H1 (cell line): ENCODE results near the gene ACKR2. TPM values are rescaled to one million over a fixed set of nuclear protein-coding genes. Genes with fewer than 3 reads are reported as not detected.

ENCODE experiments used
- CTCF ChIA-PET: fragments of 300-600 bp; sonication (Branson Sonifier 250); formaldehyde crosslinking; loops from one replicate; lab custom pipeline; 2021; ENCODE audit not compliant: partially characterized antibody; lab: Charles Lee
- POLR2A ChIA-PET: fragments of 300-600 bp; sonication (Branson Sonifier 250); formaldehyde crosslinking; loops from one replicate; lab custom pipeline; 2021; ENCODE audit warnings: inconsistent platforms; ENCODE audit not compliant: partially characterized antibody; lab: Charles Lee
- DNase-seq, 2 experiments: peaks; one replicate each; pipeline versions ENCODE4 v3.0.0 to v3.0.0-alpha.2; 2010 to 2022; ENCODE audit warnings: low spot score in 2 of 2, low read depth in 1 of 2, mixed read lengths in 1 of 2
- FAIRE-seq: peaks from 2 replicates; lab custom pipeline; 2011; peaks lifted over from hg19 to GRCh38; lab: Jason Lieb, UNC
- H2AFZ ChIP-seq: 2 replicates; pipeline ENCODE4 v1.8.1; 2012; ENCODE audit warnings: low read length, inconsistent platforms
- H2AK5ac ChIP-seq: 2 replicates; pipeline ENCODE4 v1.6.1; 2013; ENCODE audit warnings: low read depth, low read length
- H2BK120ac ChIP-seq: replicated peaks from 2 replicates; pipeline ENCODE3; 2013; ENCODE audit warnings: low read depth, low read length, inconsistent platforms
- H2BK12ac ChIP-seq: 2 replicates; pipeline ENCODE4 v1.6.1; 2013; ENCODE audit warnings: low read depth, low read length
- H2BK15ac ChIP-seq: 2 replicates; pipeline ENCODE4 v1.6.1; 2013; ENCODE audit warnings: low read length
- H2BK20ac ChIP-seq: 2 replicates; pipeline ENCODE4 v1.6.1; 2013; ENCODE audit warnings: low read length
- H2BK5ac ChIP-seq: 2 replicates; pipeline ENCODE4 v1.6.1; 2013; ENCODE audit warnings: low read depth, low read length
- H3K14ac ChIP-seq: 2 replicates; pipeline ENCODE4 v1.6.1; 2013; ENCODE audit warnings: inconsistent platforms; ENCODE audit not compliant: insufficient read length
- H3K18ac ChIP-seq: 2 replicates; pipeline ENCODE4 v1.6.1; 2013; ENCODE audit warnings: low read length; ENCODE audit errors: extremely low read depth
- H3K23ac ChIP-seq: 2 replicates; pipeline ENCODE4 v1.6.1; 2013; ENCODE audit warnings: inconsistent platforms; ENCODE audit not compliant: insufficient read length
- H3K23me2 ChIP-seq: 2 replicates; pipeline ENCODE4 v1.6.1; 2013; ENCODE audit warnings: low read depth, low read length
- H3K27ac ChIP-seq: 2 replicates; pipeline ENCODE4 v1.6.1; 2011; ENCODE audit warnings: low read depth, low read length, inconsistent platforms
- H3K27me3 ChIP-seq, 4 experiments: replicated peaks in 1 of 4; 1 replicate in 1 of 4; 2 replicates in 3 of 4; pipeline versions ENCODE4 v1.6.1 to v1.8.1; 2011 to 2013; ENCODE audit warnings: low read length in 3 of 4, mild to moderate bottlenecking in 3 of 4, inconsistent platforms in 2 of 4, mixed read lengths in 2 of 4, moderate library complexity in 1 of 4; ENCODE audit not compliant: control insufficient read depth in 3 of 4, insufficient read depth in 3 of 4; ENCODE audit errors: extremely low read depth in 1 of 4
- H3K36me3 ChIP-seq, 4 experiments: 2 replicates each; pipeline versions ENCODE4 v1.6.1 to v1.8.1; 2011 to 2013; ENCODE audit warnings: mild to moderate bottlenecking in 4 of 4, low read length in 3 of 4, moderate library complexity in 2 of 4, control low read depth in 1 of 4, inconsistent platforms in 1 of 4; ENCODE audit not compliant: insufficient read depth in 4 of 4, control insufficient read depth in 2 of 4
- H3K4ac ChIP-seq: replicated peaks from 2 replicates; pipeline ENCODE3; 2013; ENCODE audit warnings: low read length, low read depth, mixed read lengths, inconsistent platforms; ENCODE audit not compliant: insufficient read length
- H3K4me1 ChIP-seq, 4 experiments: replicated peaks in 1 of 4; 1 replicate in 1 of 4; 2 replicates in 3 of 4; pipeline versions ENCODE4 v1.6.1 to v1.8.1; 2011 to 2013; ENCODE audit warnings: low read length in 3 of 4, inconsistent platforms in 2 of 4, mixed read lengths in 1 of 4; ENCODE audit not compliant: insufficient read depth in 4 of 4, control insufficient read depth in 3 of 4
- H3K4me2 ChIP-seq, 2 experiments: 2 replicates each; pipeline versions ENCODE4 v1.6.1 to v1.8.1; 2011 to 2013; ENCODE audit warnings: low read depth in 2 of 2, low read length in 2 of 2, control low read depth in 1 of 2, inconsistent platforms in 1 of 2, mild to moderate bottlenecking in 1 of 2; ENCODE audit not compliant: insufficient read depth in 1 of 2
- H3K4me3 ChIP-seq, 4 experiments: fragments of 200-600, 300-600 bp in 1 of 4; sonication (generic), shearing (Covaris generic), sonication (Bioruptor Twin) in 1 of 4; 2 replicates each; pipeline versions ENCODE4 v1.5.1 to v1.8.1; 2011 to 2016; ENCODE audit warnings: low read length in 4 of 4, low read depth in 3 of 4, control low read depth in 2 of 4, inconsistent platforms in 2 of 4, mild to moderate bottlenecking in 2 of 4, mixed read lengths in 1 of 4, moderate library complexity in 1 of 4; ENCODE audit not compliant: insufficient read depth in 2 of 4; ENCODE audit errors: extremely low read depth in 1 of 4
- H3K56ac ChIP-seq: replicated peaks from 2 replicates; pipeline ENCODE3; 2013; ENCODE audit warnings: low read depth, mild to moderate bottlenecking, mixed read lengths, low read length, inconsistent platforms; ENCODE audit not compliant: insufficient read length
- H3K79me1 ChIP-seq: 2 replicates; pipeline ENCODE4 v1.6.1; 2013; ENCODE audit warnings: low read depth, low read length, control low read depth
- H3K79me2 ChIP-seq, 2 experiments: 2 replicates each; pipeline versions ENCODE4 v1.6.1 to v1.8.1; 2012 to 2013; ENCODE audit warnings: low read length in 2 of 2, mild to moderate bottlenecking in 2 of 2, inconsistent platforms in 1 of 2; ENCODE audit not compliant: insufficient read depth in 2 of 2, control insufficient read depth in 1 of 2
- H3K9ac ChIP-seq, 4 experiments: replicated peaks in 1 of 4; 1 replicate in 1 of 4; 2 replicates in 3 of 4; pipeline versions ENCODE4 v1.6.1 to v1.8.1; 2011 to 2013; ENCODE audit warnings: low read depth in 3 of 4, low read length in 3 of 4, control low read depth in 2 of 4, mild to moderate bottlenecking in 2 of 4, moderate library complexity in 2 of 4, inconsistent platforms in 1 of 4; ENCODE audit errors: extremely low read depth in 1 of 4
- H3K9me3 ChIP-seq, 2 experiments: 2 replicates each; pipeline versions ENCODE4 v1.6.1 to v1.8.1; 2012 to 2013; ENCODE audit warnings: mild to moderate bottlenecking in 2 of 2, moderate library complexity in 2 of 2, control low read depth in 1 of 2, inconsistent platforms in 1 of 2, low read depth in 1 of 2, low read length in 1 of 2, mixed read lengths in 1 of 2; ENCODE audit not compliant: insufficient read depth in 2 of 2
- H4K20me1 ChIP-seq, 2 experiments: replicated peaks in 1 of 2; 2 replicates each; pipeline versions ENCODE3 to v1.8.1; 2011 to 2013; ENCODE audit warnings: inconsistent platforms in 2 of 2, low read length in 2 of 2, mild to moderate bottlenecking in 1 of 2; ENCODE audit not compliant: insufficient read depth in 2 of 2, control insufficient read depth in 1 of 2
- H4K5ac ChIP-seq: 2 replicates; pipeline ENCODE4 v1.6.1; 2013; ENCODE audit warnings: low read length, low read depth, mixed read lengths, inconsistent platforms; ENCODE audit not compliant: insufficient read length
- H4K8ac ChIP-seq: 2 replicates; pipeline ENCODE4 v1.8.0; 2013; ENCODE audit warnings: mild to moderate bottlenecking, moderate library complexity, low read length, inconsistent platforms; ENCODE audit not compliant: insufficient read depth; ENCODE audit errors: extremely low read depth
- H4K91ac ChIP-seq: replicated peaks from 2 replicates; pipeline ENCODE3; 2013; ENCODE audit warnings: low read length, mixed read lengths, inconsistent platforms; ENCODE audit not compliant: insufficient read length
- CBX5 ChIP-seq: fragments of 300-800, 300-1000 bp; sonication (generic); IDR thresholded peaks from 2 replicates; pipeline ENCODE4 v1.7.1; 2016; ENCODE audit warnings: antibody characterized with exemption, low read length, low read depth
- CHD2 ChIP-seq: IDR thresholded peaks from 2 replicates; pipeline ENCODE4 v1.6.1; 2012; ENCODE audit warnings: low read length, improper control_type of control experiment
- CTBP2 ChIP-seq: IDR thresholded peaks from 2 replicates; pipeline ENCODE4 v1.7.0; 2011; ENCODE audit warnings: borderline replicate concordance, mild to moderate bottlenecking, moderate library complexity, mixed read lengths, low read length; ENCODE audit not compliant: insufficient read depth, insufficient read length
- FOSL1 ChIP-seq: IDR thresholded peaks from 2 replicates; pipeline ENCODE4 v1.6.1; 2011; ENCODE audit warnings: mild to moderate bottlenecking, low read depth, low read length, moderate library complexity; ENCODE audit not compliant: insufficient read depth
- HDAC6 ChIP-seq: IDR thresholded peaks from one replicate; pipeline ENCODE4 v1.7.1; 2012; ENCODE audit warnings: low read depth, mild to moderate bottlenecking, inconsistent platforms, low read length, moderate library complexity
- JUN ChIP-seq: IDR thresholded peaks from 2 replicates; pipeline ENCODE4 v1.6.1; 2011; ENCODE audit warnings: low read depth, mild to moderate bottlenecking, improper control_type of control experiment, low read length
- POLR2A ChIP-seq, 2 experiments: IDR thresholded peaks; 1 replicate in 1 of 2; 2 replicates in 1 of 2; pipeline ENCODE4 v1.6.1; 2011; ENCODE audit warnings: low read depth in 2 of 2, low read length in 2 of 2, mild to moderate bottlenecking in 2 of 2; ENCODE audit errors: control extremely low read depth in 1 of 2
- RAD21 ChIP-seq, 2 experiments: IDR thresholded peaks in 1 of 2; conservative IDR thresholded peaks in 1 of 2; 2 replicates each; pipeline ENCODE4 v1.6.1; 2011; ENCODE audit warnings: low read depth in 2 of 2, low read length in 2 of 2, improper control_type of control experiment in 1 of 2, inconsistent platforms in 1 of 2, mild to moderate bottlenecking in 1 of 2, moderate library complexity in 1 of 2
- SRF ChIP-seq: IDR thresholded peaks from 2 replicates; pipeline ENCODE4 v1.6.1; 2011; ENCODE audit warnings: mild to moderate bottlenecking, low read depth, low read length, moderate library complexity
- TAF1 ChIP-seq: IDR thresholded peaks from 2 replicates; pipeline ENCODE4 v1.6.1; 2011; ENCODE audit warnings: mild to moderate bottlenecking, low read depth, low read length
- TEAD4 ChIP-seq: IDR thresholded peaks from 2 replicates; pipeline ENCODE4 v1.6.1; 2012; ENCODE audit warnings: low read depth, low read length, inconsistent platforms, mixed read lengths
- YY1 ChIP-seq: IDR thresholded peaks from 2 replicates; pipeline ENCODE4 v1.6.1; 2011; ENCODE audit warnings: low read depth, mild to moderate bottlenecking, low read length
- WGBS, 2 experiments: shearing (Covaris generic) in 1 of 2; methylation state at CpG; one replicate each; pipeline versions ENCODE4 v1.1.6 to v1.1.7; 2013 to 2015; ENCODE audit warnings: low lambda C conversion rate in 2 of 2, mixed read lengths in 2 of 2, inconsistent platforms in 1 of 2, low coverage in 1 of 2, missing lambda C conversion rate in 1 of 2; ENCODE audit not compliant: insufficient replicate concordance in 2 of 2, insufficient coverage in 1 of 2, insufficient read length in 1 of 2; ENCODE audit errors: extremely low coverage in 1 of 2, missing lambda C conversion rate in 1 of 2; 5-methylcytosine and 5-hydroxymethylcytosine counted together
- polyA plus RNA-seq, 7 experiments: library from polyadenylated mRNA; depleted of rRNA in 3 of 7; stranded (reverse) in 5 of 7; unstranded in 2 of 7; fragments of >200 nt in 5 of 7; fragments of 200-250 nt in 2 of 7; gene quantifications; 1 replicate in 5 of 7; 2 replicates in 1 of 7; 4 replicates in 1 of 7; pipeline versions ENCODE4 v1.2.1 to v1.2.3, GENCODE V29; 2011 to 2013; ENCODE audit warnings: missing spikeins in 2 of 7, mixed read lengths in 2 of 7
- total RNA-seq: library from RNA; stranded (reverse); fragmentation: NEBNext Ultra II Directional; extraction: Animal tissue kit (Norgen Biotek cat#: 25700); gene quantifications from 2 replicates; pipeline ENCODE4 v1.2.1, GENCODE V29; 2021

ACKR2 gene
- total and polyA plus RNA-seq, 2 of the 8 experiments (the other 6 are each of a cell fraction or from before 2014, with no cell fraction given): 0.09 to 0.12 TPM

- Histone ChIP-seq H3K9me3 (no peaks in the 10 kb centered on the region), H3K4me3 (peak overlapping the region; percentile 85 to 96 (median 88)), H4K8ac (peak overlapping the region; percentile 95; the same call in 1 of the 2 replicates), H3K14ac (no peak overlapping the region), H2AK5ac (peak overlapping the region; percentile 92; the same call in 1 of the 2 replicates), H3K18ac (peak overlapping the region; percentile 52; the same call in 1 of the 2 replicates), H3K4me1 (peaks cover 0 to 8% (median 4%) of the 10 kb centered on the region in 4 experiments; a peak in 4 of 7 replicates), H3K4me2 (peak overlapping the region; percentile 80 to 99), H3K27ac (peak overlapping the region; percentile 68), H4K5ac (peak overlapping the region; percentile 70), H3K23ac (no peak overlapping the region), H3K36me3 (no peaks in the 10 kb centered on the region; a peak in 1 of 8 replicates), H2BK5ac (peak overlapping the region; percentile 91), H2BK20ac (no peak overlapping the region), H2BK12ac (peak overlapping the region; percentile 64; the same call in 1 of the 2 replicates), H4K91ac (no peak overlapping the region), H2AFZ (0 out of 2 replicates have a peak overlapping the region, but pooled peaks have one; percentile 4), H2BK15ac (peak overlapping the region; percentile 88; the same call in 1 of the 2 replicates), H2BK120ac (no peak overlapping the region), H3K79me2 (peaks cover 0 to 44% of the 10 kb centered on the region in 2 experiments; a peak in 3 of 4 replicates), H3K56ac (peak overlapping the region; percentile 48), H3K9ac (peak overlapping the region; percentile 83 to 96 (median 91)), H4K20me1 (no peaks in the 10 kb centered on the region), H3K23me2 (peaks cover 10% of the 10 kb centered on the region; the same call in 1 of the 2 replicates), H3K27me3 (peaks cover 0 to 9% (median 5%) of the 10 kb centered on the region in 4 experiments; a peak in 3 of 7 replicates), H3K4ac (peak overlapping the region; percentile 11), H3K79me1 (no peaks in the 10 kb centered on the region; the same call in 1 of the 2 replicates)
- no peak for FAIRE-seq
- ChIA-PET CTCF (interaction anchor here (0.7 to 2.1 kb wide), 8 partner anchors 9 to 554 kb away, joined by 3 to 7 read pairs (median 4); no protein-coding TSS in a partner anchor), POLR2A (interaction anchor here (0.6 to 3.3 kb wide), 12 partner anchors 9 to 143 kb away, joined by 3 to 19 read pairs (median 6); no protein-coding TSS in a partner anchor)
- WGBS, 2 experiments: 4% methylated on average over 33 of the region's 33 CpGs; no CpG with 5 or more reads in 1 of the 2 experiments
- peak in 1 of 2 experiments; percentile 58 for DNase-seq
- TF ChIP-seq FOSL1 (no peak), SRF (no peak), YY1 (peak; percentile 95; the same call in 1 of the 2 replicates), TAF1 (peak; percentile 2; the same call in 1 of the 2 replicates), POLR2A (IDR thresholded peaks at IDR 0.05; ENCODE audit: control extremely low read depth in 1 of 2, low read depth in 2 of 2, low read length in 2 of 2) (peak; percentile 49 to 76), CTBP2 (no peak), RAD21 (IDR thresholded peaks at IDR 0.05 in 1 of 2, conservative IDR thresholded peaks at IDR 0.05 in 1 of 2; ENCODE audit: low read depth in 2 of 2, low read length in 2 of 2) (no peak), TEAD4 (no peak), CHD2 (no peak), CBX5 (no peak), JUN (no peak), HDAC6 (no peak)
Measured at GRCh38 chr3:42803414-42804105, 5.7 kb upstream of the ACKR2 start.
